Gastrocnemius medialis (tissue), 4 donors: ENCODE measurements around the gene PSMC3.

ENCODE experiments used
- CTCF ChIP-seq, 5 experiments: fragments of 450-650 bp in 3 of 5; fragments of 200-600 bp in 2 of 5; sonication (generic) in 2 of 5; IDR thresholded peaks in 4 of 5; conservative IDR thresholded peaks in 1 of 5; 1 replicate in 4 of 5; 2 replicates in 1 of 5; pipeline ENCODE4 v1.5.1; 2016 to 2019; ENCODE audit warnings: antibody characterized with exemption in 5 of 5, mild to moderate bottlenecking in 3 of 5, moderate library complexity in 3 of 5
- POLR2A ChIP-seq, 2 donors: fragments of 450-650 bp; IDR thresholded peaks; one replicate each; pipeline ENCODE4 v1.6.1; 2017; ENCODE audit warnings: antibody characterized with exemption in 2 of 2, mild to moderate bottlenecking in 2 of 2, moderate library complexity in 2 of 2

- TF ChIP-seq CTCF (IDR thresholded peaks at IDR 0.05 in 4 of 5, conservative IDR thresholded peaks at IDR 0.05 in 1 of 5) (no peak), POLR2A (IDR thresholded peaks at IDR 0.05) (no peak)
Observed at GRCh38 chr11:47415949-47416472, 10.2 kb downstream of the PSMC3 start.
